Neutrophil (primary cell): ENCODE results near the gene CSRNP3.

ENCODE experiments used
- H3K27ac ChIP-seq: fragments of 200-600 bp; sonication (generic); 2 replicates; pipeline ENCODE4 v1.5.1; 2016; ENCODE audit warnings: mild to moderate bottlenecking, moderate library complexity
- H3K27me3 ChIP-seq: fragments of 200-600 bp; sonication (generic); 2 replicates; pipeline ENCODE4 v1.6.0; 2016; ENCODE audit warnings: mild to moderate bottlenecking
- H3K36me3 ChIP-seq: fragments of 200-600 bp; sonication (generic); 2 replicates; pipeline ENCODE4 v1.5.1; 2017
- H3K4me1 ChIP-seq, 2 experiments: fragments of 200-600 bp in 1 of 2; sonication (generic) in 1 of 2; 1 replicate in 1 of 2; 2 replicates in 1 of 2; pipeline versions ENCODE4 v1.5.1 to v1.6.1; 2013 to 2016; ENCODE audit warnings: low read depth in 1 of 2, low read length in 1 of 2, mild to moderate bottlenecking in 1 of 2, moderate library complexity in 1 of 2; ENCODE audit not compliant: control insufficient read depth in 1 of 2, insufficient read depth in 1 of 2
- H3K4me3 ChIP-seq, 2 experiments: fragments of 200-600 bp in 1 of 2; sonication (generic) in 1 of 2; 1 replicate in 1 of 2; 2 replicates in 1 of 2; pipeline ENCODE4 v1.5.1; 2013 to 2016; ENCODE audit warnings: low read depth in 1 of 2, low read length in 1 of 2, mild to moderate bottlenecking in 1 of 2, moderate library complexity in 1 of 2
- H3K9me3 ChIP-seq: fragments of 200-600 bp; sonication (generic); 2 replicates; pipeline ENCODE4 v1.5.1; 2016
- CTCF ChIP-seq: fragments of 200-600 bp; sonication (generic); IDR thresholded peaks from 2 replicates; pipeline ENCODE4 v1.5.1; 2016; ENCODE audit warnings: antibody characterized with exemption

Gene CSRNP3

GRCh38 chr2:165617741-165618481 lies 148.4 kb downstream of the CSRNP3 start:
- Histone ChIP-seq H3K4me1 (no peaks in the 10 kb centered on the region), H3K27ac (no peak overlapping the region), H3K4me3 (no peak overlapping the region), H3K27me3 (no peaks in the 10 kb centered on the region), H3K36me3 (no peaks in the 10 kb centered on the region), H3K9me3 (no peaks in the 10 kb centered on the region)
- TF ChIP-seq CTCF: no peak

GRCh38 chr2:165618806-165619205 lies 149.3 kb downstream of the CSRNP3 start:
- Histone ChIP-seq H3K27ac (no peak overlapping the region), H3K4me1 (no peaks in the 10 kb centered on the region), H3K36me3 (no peaks in the 10 kb centered on the region), H3K9me3 (no peaks in the 10 kb centered on the region), H3K27me3 (no peaks in the 10 kb centered on the region), H3K4me3 (no peak overlapping the region)
- no peak for TF ChIP-seq CTCF

DNA sequence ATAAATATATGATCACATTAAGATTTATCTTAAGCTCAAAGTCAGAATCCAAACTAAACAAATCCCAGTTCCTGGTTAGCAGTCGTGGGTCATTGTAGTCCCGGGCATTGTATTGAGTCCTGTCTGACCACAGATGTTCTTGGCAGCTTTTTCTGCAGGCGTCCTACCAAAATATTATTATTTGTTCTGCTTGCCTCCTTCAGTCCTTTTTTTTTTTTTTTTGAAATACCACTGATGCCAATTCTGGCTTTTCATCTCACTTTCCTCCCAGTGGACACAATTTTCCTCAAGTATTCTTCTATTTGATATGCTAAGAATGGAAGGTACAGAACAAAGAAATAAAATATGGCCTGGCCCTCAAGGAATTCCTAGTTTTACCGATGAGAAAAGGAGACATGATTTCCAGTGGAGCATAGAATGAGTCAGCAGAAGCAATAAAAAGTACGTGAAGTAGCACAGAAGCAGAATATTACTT lies 151.6 kb downstream of the CSRNP3 start:
- Histone ChIP-seq H3K27ac (no peak overlapping the region), H3K36me3 (no peaks in the 10 kb centered on the region), H3K9me3 (no peaks in the 10 kb centered on the region), H3K4me1 (no peaks in the 10 kb centered on the region), H3K27me3 (no peaks in the 10 kb centered on the region), H3K4me3 (no peak overlapping the region)
- TF ChIP-seq CTCF: no peak

- H3K9me3 ChIP-seq: no peaks in the 10 kb centered on the region
- no peak overlapping the region for H3K4me3 ChIP-seq
- H3K36me3 ChIP-seq: no peaks in the 10 kb centered on the region
- H3K27me3 ChIP-seq: no peaks in the 10 kb centered on the region
- H3K4me1 ChIP-seq: no peaks in the 10 kb centered on the region
- no peak for TF ChIP-seq CTCF
- H3K27ac ChIP-seq: no peak overlapping the region
Measured at GRCh38 chr2:165623161-165623560, 153.7 kb downstream of the CSRNP3 start.

DNA sequence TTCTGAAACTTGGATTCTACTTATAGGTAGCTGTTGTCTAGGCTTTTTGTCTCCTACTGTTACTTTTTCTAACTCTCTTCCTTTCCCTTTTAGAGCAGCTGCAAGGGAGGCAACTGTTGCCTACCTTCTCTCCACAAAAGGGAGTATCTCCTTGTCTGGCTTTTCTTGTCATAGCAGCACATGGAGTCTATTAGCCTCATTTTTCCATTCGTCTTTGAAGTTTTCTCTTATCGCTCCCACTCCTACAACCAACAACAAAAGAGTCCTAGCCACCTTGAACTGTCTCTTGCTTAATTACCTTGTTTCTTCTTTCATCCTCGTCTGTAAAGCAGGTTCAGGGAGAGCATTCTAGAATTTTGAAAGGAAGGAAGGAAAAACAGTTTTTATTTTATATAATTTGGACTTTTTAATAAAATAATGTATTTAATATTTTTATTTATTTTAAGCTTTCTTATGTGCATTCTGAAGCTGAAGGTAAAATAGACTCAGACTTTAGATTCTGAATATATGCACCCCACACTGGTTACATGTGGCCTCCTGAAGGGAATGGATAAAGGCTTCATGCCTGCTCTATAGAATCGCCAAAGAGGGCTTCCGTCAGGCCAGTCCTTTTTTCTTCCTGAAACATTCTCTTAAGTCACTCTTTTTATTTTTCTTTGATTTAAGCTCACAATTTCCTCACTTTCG lies 154.4 kb downstream of the CSRNP3 start:
- TF ChIP-seq CTCF: no peak
- Histone ChIP-seq H3K4me1 (no peaks in the 10 kb centered on the region), H3K27me3 (no peaks in the 10 kb centered on the region), H3K4me3 (no peak overlapping the region), H3K27ac (no peak overlapping the region), H3K9me3 (no peaks in the 10 kb centered on the region), H3K36me3 (no peaks in the 10 kb centered on the region)
